HG03066 (cell line): ENCODE results near the gene ACTN3.
"Not testable (repeated sequence)": the region's sequence is repeated elsewhere in the genome, so short reads cannot be mapped to it uniquely, and the experiment has no call there.

Experiments used
- ATAC-seq: cut with Tn5 transposase; IDR thresholded peaks from one replicate; pipeline ENCODE4 v1.9.1; 2021; ENCODE audit warnings: low read depth; ENCODE audit not compliant: unreplicated experiment

ACTN3 gene

GRCh38 chr11:66546368-66546965 is at the start of gene ACTN3:
Gene ACTN3, plus strand, starts transcription at chr11:66546903. Its CDS starts 35 bp downstream, at chr11:66546938.
- no peak for ATAC-seq

DNA sequence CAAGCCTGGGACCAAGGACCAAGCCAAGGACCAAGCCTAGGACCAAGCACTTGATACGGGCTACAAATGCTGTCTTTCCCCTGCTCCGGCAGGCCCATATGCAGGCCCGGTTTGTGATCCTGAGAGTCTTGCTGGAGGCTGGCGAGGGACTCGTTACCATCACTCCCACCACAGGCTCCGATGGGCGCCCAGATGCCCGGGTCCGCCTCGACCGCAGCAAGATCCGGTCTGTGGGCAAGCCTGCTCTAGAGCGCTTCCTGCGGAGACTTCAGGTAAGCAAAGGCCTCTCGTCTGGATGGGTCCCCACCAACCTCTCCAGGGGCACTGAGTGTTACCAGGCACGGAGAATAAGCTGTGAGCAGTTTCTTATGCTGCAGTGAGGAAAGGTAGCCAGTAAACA is 49.5 kb upstream of the ACTN3 start:
- no peak for ATAC-seq

- no peak for ATAC-seq
Measured at GRCh38 chr11:66498506-66498905, 48.2 kb upstream of the ACTN3 start.

DNA sequence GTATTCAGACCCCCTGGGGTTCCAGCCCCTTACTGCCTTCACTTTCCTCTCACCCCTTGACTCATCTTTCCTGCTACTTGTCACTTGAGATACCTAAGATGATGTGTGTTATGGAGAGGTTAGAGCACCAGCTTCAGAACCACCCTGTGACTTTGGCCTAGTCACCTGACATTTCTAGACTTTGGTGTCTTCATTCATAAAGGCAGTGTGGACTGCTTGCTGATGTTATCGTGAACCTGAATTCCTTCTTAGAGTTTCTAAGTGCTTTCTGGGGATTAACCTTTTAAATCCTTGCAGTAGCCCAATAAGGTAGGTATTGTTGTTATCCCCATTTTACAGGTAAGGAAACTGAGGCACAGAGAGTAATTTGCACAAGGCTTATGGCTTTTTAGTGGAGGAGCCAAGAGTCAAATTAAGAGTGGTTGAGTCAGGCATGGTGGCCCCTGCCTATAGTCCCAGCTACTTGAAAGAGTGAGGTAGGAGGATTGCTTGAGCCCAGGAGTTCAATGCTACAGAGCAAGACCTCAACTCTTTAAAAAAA is 41.4 kb upstream of the ACTN3 start:
- no peak for ATAC-seq

GRCh38 chr11:66509131-66509561 is 37.6 kb upstream of the ACTN3 start:
- ATAC-seq, result no peak

DNA sequence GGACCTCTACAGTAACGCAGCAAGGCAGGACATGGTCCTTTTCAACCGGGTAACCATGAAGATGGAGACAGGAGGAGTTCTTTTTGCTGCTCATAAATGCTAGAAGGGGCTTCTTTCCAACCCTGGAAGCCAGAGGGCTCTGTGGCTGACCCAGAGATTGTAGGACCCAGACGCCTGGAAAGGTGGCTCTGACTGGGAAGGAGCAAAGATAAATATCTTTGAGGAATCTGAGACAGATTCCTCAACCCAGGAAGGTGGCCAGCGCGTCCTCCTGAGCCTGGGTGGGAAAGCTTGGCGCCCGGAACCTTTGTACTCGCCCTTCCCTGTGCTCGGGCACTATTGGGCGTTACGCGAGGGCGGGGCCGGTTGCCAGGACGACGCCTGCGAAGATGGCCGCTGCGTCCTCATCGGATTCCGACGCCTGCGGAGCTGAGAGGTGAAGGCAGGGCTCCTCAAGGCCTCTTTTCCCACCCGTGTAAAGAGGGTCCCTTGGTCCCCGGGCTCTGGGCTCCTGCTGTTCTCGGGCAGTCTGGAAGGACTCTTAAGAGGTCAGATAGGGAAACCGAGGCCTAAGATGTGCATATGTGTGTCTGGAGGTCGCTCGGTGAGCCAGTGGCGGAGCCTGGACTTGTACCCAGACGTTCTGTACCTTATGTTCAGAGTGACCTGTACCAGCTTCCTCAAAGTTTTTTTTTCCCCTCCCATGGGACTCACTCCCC is 36.3 kb upstream of the ACTN3 start, which contains the start of gene BBS1:
BBS1 (plus strand) TSS at position 365 of the 719 bp plus-strand sequence; CDS start at position 390, 25 bp downstream.
- peak; percentile 76 for ATAC-seq

DNA sequence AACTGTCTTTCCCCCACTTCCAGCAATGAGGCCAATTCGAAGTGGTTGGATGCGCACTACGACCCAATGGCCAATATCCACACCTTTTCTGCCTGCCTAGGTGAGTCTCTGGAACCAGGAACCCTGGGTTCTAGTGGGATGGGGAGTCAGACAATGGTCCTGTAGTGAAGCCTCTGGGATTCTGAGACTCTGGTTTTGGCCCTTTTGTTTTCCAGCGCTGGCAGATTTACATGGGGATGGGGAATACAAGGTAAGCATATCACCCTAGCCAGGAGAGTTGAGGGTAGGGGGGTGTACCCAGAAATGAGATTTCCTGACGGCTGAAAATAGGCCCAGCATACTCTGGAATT is 35.7 kb upstream of the ACTN3 start:
- ATAC-seq, result no peak

- no peak for ATAC-seq
Measured at GRCh38 chr11:66523611-66524010, 23.1 kb upstream of the ACTN3 start.

GRCh38 chr11:66524304-66525040 is 22.2 kb upstream of the ACTN3 start:
- no peak for ATAC-seq

DNA sequence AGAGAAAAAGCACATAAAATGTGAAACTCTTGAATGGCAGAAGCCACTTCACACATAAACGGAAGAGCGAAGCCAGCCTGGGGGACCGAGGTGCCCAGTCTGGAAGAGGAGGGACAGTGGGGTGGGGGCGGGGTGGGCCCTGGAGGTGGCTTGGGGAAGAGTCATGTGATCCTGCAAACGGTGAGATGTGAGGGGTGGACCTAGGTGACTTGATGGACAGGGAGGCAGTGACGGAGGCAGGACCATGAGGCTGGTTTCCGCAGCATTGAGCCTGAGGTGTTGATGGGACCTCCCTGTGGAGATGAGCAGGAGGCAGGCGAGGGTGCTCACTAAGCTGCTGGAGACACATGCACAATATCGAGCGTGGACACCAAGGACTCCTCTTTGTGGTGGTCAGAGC is 17.6 kb upstream of the ACTN3 start:
- no peak for ATAC-seq

GRCh38 chr11:66529655-66530054 is 17.0 kb upstream of the ACTN3 start:
- ATAC-seq, result no peak

- no peak for ATAC-seq
Measured at GRCh38 chr11:66530927-66531709, 15.6 kb upstream of the ACTN3 start.

- ATAC-seq, result no peak
Measured at GRCh38 chr11:66531841-66532240, 14.9 kb upstream of the ACTN3 start.

- ATAC-seq, result no peak
Measured at GRCh38 chr11:66532784-66533183, 13.9 kb upstream of the ACTN3 start.

GRCh38 chr11:66539170-66539869 is 7.4 kb upstream of the ACTN3 start:
- ATAC-seq, result no peak

DNA sequence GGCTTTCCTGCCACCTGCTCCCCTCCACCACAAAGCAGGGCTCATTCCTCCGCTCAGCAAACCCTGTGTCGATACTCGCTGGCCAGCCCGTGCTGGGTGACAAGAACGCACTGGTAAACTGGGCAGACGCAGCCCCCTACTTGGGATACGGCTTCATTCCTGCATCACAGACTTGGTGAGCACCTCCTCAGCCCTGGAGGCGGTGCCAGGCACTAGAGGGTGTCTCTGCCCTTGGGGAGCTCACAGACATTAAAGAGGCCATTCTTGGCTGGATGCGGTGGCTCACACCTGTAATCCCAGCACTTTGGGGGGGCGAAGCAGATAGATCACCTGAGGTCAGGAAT is 6.9 kb upstream of the ACTN3 start:
- ATAC-seq, result no peak

- ATAC-seq, result not testable (repeated sequence)
Measured at GRCh38 chr11:66540598-66540997, 6.1 kb upstream of the ACTN3 start.

GRCh38 chr11:66541892-66542291 is 4.8 kb upstream of the ACTN3 start:
- no peak for ATAC-seq

GRCh38 chr11:66542362-66542761 is 4.3 kb upstream of the ACTN3 start:
- no peak for ATAC-seq
